Common myeloid progenitor, CD34-positive (primary cell): ENCODE results near the gene CPNE4.

ENCODE experiments used
- CTCF ChIA-PET: fragments of 350-600 bp; sonication (Branson Sonifier 250); formaldehyde crosslinking; loops from one replicate; lab custom pipeline; 2021; ENCODE audit warnings: antibody characterized with exemption; lab: Charles Lee
- POLR2A ChIA-PET: fragments of 350-600 bp; sonication (Branson Sonifier 250); formaldehyde crosslinking; loops from one replicate; lab custom pipeline; 2021; ENCODE audit warnings: antibody characterized with exemption; lab: Charles Lee
- DNase-seq, 3 donors: peaks; one replicate each; pipeline versions ENCODE4 v3.0.0 to v3.0.0-alpha.2; 2013
- H3K27ac ChIP-seq, 2 experiments: 1 replicate in 1 of 2; 2 replicates in 1 of 2; pipeline ENCODE4 v1.7.0; 2013; ENCODE audit warnings: inconsistent platforms in 2 of 2, low read length in 2 of 2, mild to moderate bottlenecking in 2 of 2, low read depth in 1 of 2, moderate library complexity in 1 of 2; ENCODE audit not compliant: severe bottlenecking in 2 of 2, insufficient read depth in 1 of 2, poor library complexity in 1 of 2
- H3K27me3 ChIP-seq, 5 experiments: replicated peaks in 2 of 5; 1 replicate in 3 of 5; 2 replicates in 2 of 5; pipeline versions ENCODE4 v1.6.1 to v1.7.0; 2013; ENCODE audit warnings: low read length in 4 of 5, mild to moderate bottlenecking in 2 of 5, moderate library complexity in 2 of 5, inconsistent platforms in 1 of 5; ENCODE audit not compliant: insufficient read depth in 5 of 5, control insufficient read depth in 4 of 5
- H3K36me3 ChIP-seq, 4 experiments: 1 replicate in 2 of 4; 2 replicates in 2 of 4; pipeline versions ENCODE4 v1.6.1 to v1.7.0; 2013; ENCODE audit warnings: low read length in 3 of 4, control low read depth in 1 of 4, mild to moderate bottlenecking in 1 of 4; ENCODE audit not compliant: control insufficient read depth in 4 of 4, insufficient read depth in 4 of 4
- H3K4me1 ChIP-seq, 4 experiments: 1 replicate in 3 of 4; 2 replicates in 1 of 4; pipeline versions ENCODE4 v1.6.1 to v1.7.1; 2013; ENCODE audit warnings: low read length in 3 of 4, mild to moderate bottlenecking in 3 of 4, control low read depth in 1 of 4, inconsistent platforms in 1 of 4, moderate library complexity in 1 of 4; ENCODE audit not compliant: control insufficient read depth in 4 of 4, insufficient read depth in 4 of 4; ENCODE audit errors: control extremely low read depth in 1 of 4
- H3K4me3 ChIP-seq, 7 experiments: 1 replicate in 4 of 7; 2 replicates in 3 of 7; pipeline versions ENCODE4 v1.5.1 to v1.7.0; 2013; ENCODE audit warnings: mild to moderate bottlenecking in 7 of 7, low read length in 6 of 7, moderate library complexity in 6 of 7, inconsistent platforms in 2 of 7, low read depth in 2 of 7, control low read depth in 1 of 7; ENCODE audit not compliant: insufficient read depth in 4 of 7, control insufficient read depth in 1 of 7; ENCODE audit errors: extremely low read depth in 1 of 7
- H3K9me3 ChIP-seq, 5 experiments: 1 replicate in 4 of 5; 2 replicates in 1 of 5; pipeline versions ENCODE4 v1.6.1 to v1.7.1; 2013; ENCODE audit warnings: low read length in 4 of 5, mild to moderate bottlenecking in 2 of 5, inconsistent platforms in 1 of 5, low read depth in 1 of 5, moderate library complexity in 1 of 5; ENCODE audit not compliant: control insufficient read depth in 4 of 5, insufficient read depth in 2 of 5; ENCODE audit errors: control extremely low read depth in 1 of 5
- WGBS: methylation state at CpG from one replicate; pipeline ENCODE4 v1.1.5; 2013; ENCODE audit not compliant: insufficient coverage; 5-methylcytosine and 5-hydroxymethylcytosine counted together

Gene CPNE4

GRCh38 chr3:131772269-131773026 lies 262.4 kb downstream of the CPNE4 start:
- DNase-seq = no peak
- Histone ChIP-seq H3K4me3 (no peak overlapping the region), H3K27me3 (peaks cover 0 to 1% (median 0%) of the 10 kb centered on the region in 5 experiments), H3K4me1 (peaks cover 0 to 5% (median 0%) of the 10 kb centered on the region in 4 experiments), H3K27ac (no peak overlapping the region), H3K36me3 (no peaks in the 10 kb centered on the region), H3K9me3 (peaks cover 0 to 13% (median 3%) of the 10 kb centered on the region in 5 experiments)
- 89% methylated on average over 1 of the region's 4 CpGs for WGBS
- POLR2A ChIA-PET = no interaction called here
- CTCF ChIA-PET = interaction anchor here (1.0 to 1.5 kb wide), 2 partner anchors 13 to 23 kb away, joined by 3 read pairs; no protein-coding TSS in a partner anchor

DNA sequence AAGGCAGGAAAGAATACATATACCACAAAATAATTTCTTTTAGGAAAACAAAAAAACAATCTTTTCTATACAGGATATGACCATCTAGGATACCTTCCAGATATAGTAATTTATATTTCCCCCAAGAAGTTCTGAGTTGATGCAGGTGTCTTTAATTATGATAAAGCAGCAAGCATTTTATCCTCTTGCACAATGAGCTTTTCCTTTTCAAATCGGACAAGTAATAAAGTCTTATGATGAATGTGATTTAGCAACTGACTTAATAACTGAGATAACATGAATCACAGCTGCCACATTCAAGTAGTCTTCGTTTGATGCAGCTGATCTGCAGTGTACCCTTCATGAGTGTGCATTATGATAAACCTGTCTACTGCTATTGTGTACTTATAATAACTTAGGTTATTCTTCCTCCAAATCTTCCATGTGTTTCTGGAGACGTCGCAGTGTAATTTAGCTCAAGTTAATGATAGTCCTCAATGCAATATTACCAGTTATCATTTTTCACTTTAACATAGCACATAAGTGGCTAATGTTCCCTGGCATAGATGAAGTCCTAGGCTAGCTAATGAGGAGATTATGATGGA lies 271.7 kb downstream of the CPNE4 start:
- Histone ChIP-seq H3K27me3 (peaks cover 0 to 3% (median 0%) of the 10 kb centered on the region in 5 experiments), H3K4me3 (no peak overlapping the region), H3K4me1 (no peaks in the 10 kb centered on the region), H3K36me3 (no peaks in the 10 kb centered on the region), H3K27ac (no peak overlapping the region), H3K9me3 (no peaks in the 10 kb centered on the region)
- CTCF ChIA-PET = no interaction called here
- POLR2A ChIA-PET = no interaction called here
- WGBS = no CpG with 5 or more reads among the region's 4 CpGs
- no peak for DNase-seq

GRCh38 chr3:131756405-131756804 lies 278.4 kb downstream of the CPNE4 start:
- no peak for DNase-seq
- CTCF ChIA-PET = interaction anchor here (0.9 kb wide), 1 partner anchor 9 kb away, joined by 4 read pairs; no protein-coding TSS in a partner anchor
- no CpG with 5 or more reads among the region's 2 CpGs for WGBS
- POLR2A ChIA-PET = no interaction called here
- H3K27ac ChIP-seq = no peak overlapping the region
- H3K36me3 ChIP-seq = no peaks in the 10 kb centered on the region
- no peaks in the 10 kb centered on the region for H3K4me1 ChIP-seq
- peaks cover 0 to 6% (median 0%) of the 10 kb centered on the region in 5 experiments for H3K9me3 ChIP-seq
- H3K4me3 ChIP-seq = no peak overlapping the region
- H3K27me3 ChIP-seq = peaks cover 0 to 2% (median 0%) of the 10 kb centered on the region in 5 experiments

DNA sequence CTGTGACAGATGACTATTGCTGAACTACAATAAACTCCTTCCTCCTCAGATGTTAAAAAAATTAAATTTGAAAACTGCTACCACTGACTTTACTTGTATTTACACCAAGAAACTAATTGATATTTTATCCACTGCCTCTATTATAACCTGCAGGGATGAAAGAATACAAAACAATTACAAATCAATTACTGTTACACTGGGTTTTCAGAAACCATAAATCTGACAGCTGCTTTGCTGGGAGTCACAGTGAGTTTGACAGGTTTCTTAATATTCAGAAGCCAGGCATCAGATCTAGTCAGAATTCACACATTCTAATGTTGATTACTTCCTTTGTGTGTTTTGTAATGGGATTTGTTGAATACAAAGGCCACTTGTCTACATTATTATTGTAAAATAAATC lies 279.4 kb downstream of the CPNE4 start:
- no peak for DNase-seq
- Histone ChIP-seq H3K27ac (no peak overlapping the region), H3K9me3 (peaks cover 0 to 6% (median 0%) of the 10 kb centered on the region in 5 experiments), H3K27me3 (no peaks in the 10 kb centered on the region), H3K36me3 (no peaks in the 10 kb centered on the region), H3K4me1 (no peaks in the 10 kb centered on the region), H3K4me3 (no peak overlapping the region)
- ChIA-PET CTCF (interaction anchor here (0.9 kb wide), 1 partner anchor 10 kb away, joined by 4 read pairs; no protein-coding TSS in a partner anchor), POLR2A (no interaction called here)

GRCh38 chr3:131750256-131750655 lies 284.6 kb downstream of the CPNE4 start:
- Histone ChIP-seq H3K27me3 (no peaks in the 10 kb centered on the region), H3K9me3 (peaks cover 0 to 6% (median 0%) of the 10 kb centered on the region in 5 experiments), H3K4me1 (no peaks in the 10 kb centered on the region), H3K27ac (no peak overlapping the region), H3K36me3 (no peaks in the 10 kb centered on the region), H3K4me3 (no peak overlapping the region)
- ChIA-PET POLR2A (no interaction called here), CTCF (no interaction called here)
- no CpG with 5 or more reads among the region's 3 CpGs for WGBS
- no peak for DNase-seq

GRCh38 chr3:131749826-131750225 lies 285.0 kb downstream of the CPNE4 start:
- Histone ChIP-seq H3K36me3 (no peaks in the 10 kb centered on the region), H3K9me3 (peaks cover 0 to 6% (median 0%) of the 10 kb centered on the region in 5 experiments), H3K27me3 (no peaks in the 10 kb centered on the region), H3K4me1 (no peaks in the 10 kb centered on the region), H3K27ac (no peak overlapping the region), H3K4me3 (no peak overlapping the region)
- POLR2A ChIA-PET = no interaction called here
- WGBS = no CpG with 5 or more reads among the region's 1 CpG
- DNase-seq = no peak
- CTCF ChIA-PET = no interaction called here

GRCh38 chr3:131747466-131747865 lies 287.3 kb downstream of the CPNE4 start:
- Histone ChIP-seq H3K36me3 (no peaks in the 10 kb centered on the region), H3K4me3 (no peak overlapping the region), H3K27ac (no peak overlapping the region), H3K9me3 (peaks cover 0 to 3% (median 0%) of the 10 kb centered on the region in 5 experiments), H3K27me3 (no peaks in the 10 kb centered on the region), H3K4me1 (no peaks in the 10 kb centered on the region)
- ChIA-PET POLR2A (no interaction called here), CTCF (no interaction called here)
- no peak for DNase-seq
- WGBS = 100% methylated on average over 1 of the region's 2 CpGs
